Measurements from ENCODE around the gene ZNF594. TPM values are rescaled to one million over a fixed set of nuclear protein-coding genes. Genes with fewer than 3 reads are reported as not detected.

Gene ZNF594
- total and polyA plus RNA-seq, 10 of the 15 experiments (the other 5 are each of a cell fraction or from before 2014, with no cell fraction given) = 0.98 to 14.3 (median 11.1) TPM

- TF ChIP-seq TCF12 (IDR thresholded peaks at IDR 0.05; ENCODE audit: low read depth, low read length) (peak; percentile 94), ATF2 (IDR thresholded peaks at IDR 0.05; ENCODE audit: low read length) (peak; percentile 20), ZNF384 (IDR thresholded peaks at IDR 0.05; ENCODE audit: borderline replicate concordance, low read depth, low read length) (no peak; the same call in 1 of the 2 replicates), ATF7 (IDR thresholded peaks at IDR 0.05; ENCODE audit: low read depth) (peak; percentile 81), ZNF217 (IDR thresholded peaks at IDR 0.05) (no peak), JUND (IDR thresholded peaks at IDR 0.05; ENCODE audit: low read depth, low read length) (0 out of 2 replicates have a peak, but pooled peaks have one; percentile 22), SUPT20H (IDR thresholded peaks at IDR 0.05; ENCODE audit: borderline replicate concordance, control insufficient read depth, low read depth, low read length) (no peak), TAF1 (IDR thresholded peaks at IDR 0.05; ENCODE audit: borderline replicate concordance, low read depth, low read length) (peak; percentile 91), PAX5 (IDR thresholded peaks at IDR 0.05; ENCODE audit: borderline replicate concordance, low read depth, low read length) (peak; percentile 77; the same call in 1 of the 2 replicates), WRNIP1 (IDR thresholded peaks at IDR 0.05; ENCODE audit: borderline replicate concordance, low read depth, low read length) (peak; percentile 86; the same call in 1 of the 2 replicates), PBX3 (IDR thresholded peaks at IDR 0.05; ENCODE audit: insufficient replicate concordance, low read depth, low read length) (peak; percentile 61), GATAD2B (conservative IDR thresholded peaks at IDR 0.05; ENCODE audit: low read depth) (peak; percentile 90), TCF3 (IDR thresholded peaks at IDR 0.05; ENCODE audit: borderline replicate concordance, insufficient read depth, low read depth, low read length) (peak; percentile 89), BCL3 (IDR thresholded peaks at IDR 0.05; ENCODE audit: borderline replicate concordance, insufficient read depth, low read depth, low read length, poor library complexity, severe bottlenecking) (peak; percentile 82), BMI1 (IDR thresholded peaks at IDR 0.05; ENCODE audit: borderline replicate concordance) (peak; percentile 77), SREBF1 (IDR thresholded peaks at IDR 0.05; ENCODE audit: low read length) (0 out of 2 replicates have a peak, but pooled peaks have one; percentile 11), CHD2 (IDR thresholded peaks at IDR 0.05; ENCODE audit: borderline replicate concordance, low read depth, low read length) (0 out of 2 replicates have a peak, but pooled peaks have one; percentile 58), PAX8 (IDR thresholded peaks at IDR 0.05) (no peak), POLR2AphosphoS5 (IDR thresholded peaks at IDR 0.05; ENCODE audit: low read length) (peak; percentile 99), NRF1 (conservative IDR thresholded peaks at IDR 0.05; ENCODE audit: low read depth, low read length) (no peak), ZBED1 (IDR thresholded peaks at IDR 0.05; ENCODE audit: borderline replicate concordance) (peak; percentile 91; the same call in 1 of the 2 replicates), RAD21 (IDR thresholded peaks at IDR 0.05; ENCODE audit: insufficient read depth, low read depth, low read length) (0 out of 2 replicates have a peak, but pooled peaks have one; percentile 1), MTA3 (IDR thresholded peaks at IDR 0.05; ENCODE audit: borderline replicate concordance, low read length) (0 out of 2 replicates have a peak, but pooled peaks have one; percentile 64), IKZF1 (conservative IDR thresholded peaks at IDR 0.05) (peak; percentile 100), SPI1 (IDR thresholded peaks at IDR 0.05; ENCODE audit: borderline replicate concordance, insufficient read depth, low read depth, low read length) (peak; percentile 100), MAX (IDR thresholded peaks at IDR 0.05; ENCODE audit: low read depth, low read length) (peak; percentile 79; the same call in 1 of the 2 replicates)
Measured at GRCh38 chr17:5234645-5235576, 43.2 kb upstream of the ZNF594 start, which contains the start of gene SCIMP (continued).

Data from GM12878 (cell line).